Fibroblast of villous mesenchyme (primary cell): ENCODE results near the gene PMM1. TPM values are rescaled to one million over a fixed set of nuclear protein-coding genes. Genes with fewer than 3 reads are reported as not detected.

Source experiments
- DNase-seq: peaks from one replicate; pipeline ENCODE4 v3.0.0-alpha.2; 2010; ENCODE audit warnings: low read depth
- H3K4me3 ChIP-seq: 2 replicates; pipeline ENCODE4 v1.5.1; 2011; ENCODE audit warnings: low read depth, mild to moderate bottlenecking, low read length
- total RNA-seq: library from RNA; depleted of rRNA; stranded (reverse); fragments of >200 nt; gene quantifications from 2 replicates; pipeline ENCODE4 v1.2.3, GENCODE V29; 2012
- TF ChIP-seq, protein P1 (sequence below): IDR thresholded peaks from 2 replicates; pipeline ENCODE4 v1.5.1; 2012; ENCODE audit warnings: low read depth, mild to moderate bottlenecking, low read length; ENCODE audit not compliant: insufficient read depth

PMM1 gene
- total RNA-seq, 1 donor: 13.8 TPM

DNA sequence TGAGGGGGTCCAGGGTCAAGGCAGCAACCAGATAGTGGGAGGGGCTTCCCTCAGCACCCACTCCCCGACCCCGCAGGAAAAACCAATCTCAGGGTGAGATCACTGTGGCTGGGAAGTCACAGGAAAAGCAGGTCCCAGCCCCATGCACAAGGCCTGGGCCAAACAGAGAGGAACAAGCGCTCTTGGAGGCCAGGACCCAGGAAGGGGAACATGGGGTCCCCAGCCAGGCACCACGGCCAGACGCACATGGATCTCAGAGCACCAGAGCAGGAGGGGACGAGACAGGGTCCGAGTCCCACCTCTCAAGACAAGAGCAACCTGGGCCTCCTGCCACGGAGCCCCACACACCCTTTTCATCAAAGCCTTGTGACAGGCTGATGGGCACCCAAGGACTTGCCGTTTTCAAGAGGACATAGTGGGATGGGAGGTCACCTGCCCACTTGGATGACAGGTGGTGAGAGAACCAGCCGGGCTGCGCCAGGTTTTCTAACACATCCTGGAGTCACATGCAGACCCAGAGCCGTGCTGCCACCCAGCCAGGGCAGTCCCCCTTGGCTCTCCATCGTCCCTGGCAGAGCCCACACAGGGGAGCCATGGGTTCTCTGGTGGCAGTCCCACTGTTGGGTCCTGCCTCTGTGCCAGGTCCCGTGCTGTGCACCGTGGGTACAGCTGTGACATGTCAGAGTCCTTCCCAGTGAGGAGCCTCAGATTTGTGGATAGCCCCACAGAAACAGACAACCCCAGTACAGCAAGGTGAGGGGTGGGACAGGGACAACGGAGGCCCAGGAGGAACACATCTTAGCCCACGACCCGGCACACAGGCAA is 58.5 kb downstream of the PMM1 start:
- DNase-seq: no peak
- TF ChIP-seq, protein P1, sequence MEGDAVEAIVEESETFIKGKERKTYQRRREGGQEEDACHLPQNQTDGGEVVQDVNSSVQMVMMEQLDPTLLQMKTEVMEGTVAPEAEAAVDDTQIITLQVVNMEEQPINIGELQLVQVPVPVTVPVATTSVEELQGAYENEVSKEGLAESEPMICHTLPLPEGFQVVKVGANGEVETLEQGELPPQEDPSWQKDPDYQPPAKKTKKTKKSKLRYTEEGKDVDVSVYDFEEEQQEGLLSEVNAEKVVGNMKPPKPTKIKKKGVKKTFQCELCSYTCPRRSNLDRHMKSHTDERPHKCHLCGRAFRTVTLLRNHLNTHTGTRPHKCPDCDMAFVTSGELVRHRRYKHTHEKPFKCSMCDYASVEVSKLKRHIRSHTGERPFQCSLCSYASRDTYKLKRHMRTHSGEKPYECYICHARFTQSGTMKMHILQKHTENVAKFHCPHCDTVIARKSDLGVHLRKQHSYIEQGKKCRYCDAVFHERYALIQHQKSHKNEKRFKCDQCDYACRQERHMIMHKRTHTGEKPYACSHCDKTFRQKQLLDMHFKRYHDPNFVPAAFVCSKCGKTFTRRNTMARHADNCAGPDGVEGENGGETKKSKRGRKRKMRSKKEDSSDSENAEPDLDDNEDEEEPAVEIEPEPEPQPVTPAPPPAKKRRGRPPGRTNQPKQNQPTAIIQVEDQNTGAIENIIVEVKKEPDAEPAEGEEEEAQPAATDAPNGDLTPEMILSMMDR: no peak
- no peak overlapping the region for H3K4me3 ChIP-seq

DNA sequence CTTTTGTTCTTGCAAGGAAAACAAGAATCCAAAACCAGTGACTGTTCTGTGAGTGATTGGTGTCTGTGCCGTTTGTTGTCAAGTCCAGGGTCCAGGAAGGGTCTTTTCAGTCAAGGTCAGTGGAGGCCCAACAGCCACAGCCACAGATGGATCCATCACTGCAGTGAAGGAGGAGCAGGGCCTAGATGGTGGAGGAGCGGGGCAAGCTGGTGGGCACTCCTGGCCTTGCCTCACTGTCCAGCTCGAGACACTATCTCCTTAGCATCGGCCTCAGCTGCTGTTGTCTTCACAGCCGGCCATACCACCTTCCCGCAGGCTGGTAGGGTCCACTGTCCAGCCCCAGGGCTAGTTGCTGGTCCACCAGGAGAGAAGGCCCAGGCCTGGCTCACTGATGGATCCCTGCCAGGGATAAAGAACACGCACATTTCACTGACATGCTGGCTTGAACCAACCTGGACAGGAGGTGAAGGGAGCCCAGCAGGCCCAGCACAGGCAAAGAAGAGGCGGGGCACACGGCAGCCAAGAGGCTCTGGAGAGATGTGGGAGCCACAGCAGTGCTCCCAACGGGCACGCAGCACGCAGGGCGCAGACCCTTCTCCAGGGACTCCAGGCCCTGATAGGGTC is 60.6 kb downstream of the PMM1 start:
- H3K4me3 ChIP-seq: no peak overlapping the region
- TF ChIP-seq, protein P1: no peak
- no peak for DNase-seq

DNA sequence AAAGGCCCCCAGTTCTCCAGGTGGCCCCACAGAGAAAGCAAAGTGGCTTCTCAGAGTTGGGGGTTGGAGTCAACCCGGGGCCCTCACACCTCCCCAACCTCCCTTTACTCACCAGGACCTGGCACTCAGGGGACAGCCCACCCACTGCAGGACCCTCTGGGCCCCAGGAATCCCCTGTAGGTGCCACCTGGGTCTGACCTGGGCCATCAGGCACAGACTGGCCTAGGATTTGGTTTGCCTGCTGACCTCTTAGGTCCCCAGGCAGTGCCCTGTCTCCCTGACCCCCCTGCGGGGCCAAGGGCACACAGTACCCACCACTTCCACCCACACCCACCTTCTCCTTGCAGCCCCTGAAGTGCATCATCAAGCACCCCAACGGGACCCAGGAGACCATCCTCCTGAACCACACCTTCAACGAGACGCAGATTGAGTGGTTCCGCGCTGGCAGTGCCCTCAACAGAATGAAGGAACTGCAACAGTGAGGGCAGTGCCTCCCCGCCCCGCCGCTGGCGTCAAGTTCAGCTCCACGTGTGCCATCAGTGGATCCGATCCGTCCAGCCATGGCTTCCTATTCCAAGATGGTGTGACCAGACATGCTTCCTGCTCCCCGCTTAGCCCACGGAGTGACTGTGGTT is 61.4 kb downstream of the PMM1 start:
- no peak for DNase-seq

More for the DNA sequence above, 61.4 kb downstream of the PMM1 start:
- H3K4me3 ChIP-seq: no peak overlapping the region
- TF ChIP-seq, protein P1: no peak

Other genes with a start within 250 kb of the PMM1 start
- gene TEF, start 207.9 kb downstream of the PMM1 start, total RNA-seq: 7.7 and 8.6 TPM in 2 replicates
- 23.2 and 35.4 TPM in 2 replicates for gene TOB2, start 143.0 kb downstream of the PMM1 start, total RNA-seq
- 38.0 and 51.0 TPM in 2 replicates for gene PHF5A, start 121.1 kb downstream of the PMM1 start, total RNA-seq
- gene ACO2, start 120.7 kb downstream of the PMM1 start, total RNA-seq: 50.6 and 69.1 TPM in 2 replicates
- gene POLR3H, start 45.4 kb downstream of the PMM1 start, total RNA-seq: 24.8 and 28.1 TPM in 2 replicates
- gene CSDC2, start 28.8 kb downstream of the PMM1 start, total RNA-seq: 1.9 and 2.2 TPM in 2 replicates
- gene DESI1, start 31.2 kb upstream of the PMM1 start, total RNA-seq: 23.5 and 27.6 TPM in 2 replicates
- gene XRCC6, start 31.5 kb upstream of the PMM1 start, total RNA-seq: 302 and 350 TPM in 2 replicates
- gene SNU13, start 99.0 kb upstream of the PMM1 start, total RNA-seq: 65.4 and 73.8 TPM in 2 replicates
- gene MEI1, start 109.7 kb upstream of the PMM1 start, total RNA-seq: 1.3 and 2.2 TPM in 2 replicates
- gene CCDC134, start 210.8 kb upstream of the PMM1 start, total RNA-seq: 11.3 and 16.0 TPM in 2 replicates
- 83.3 and 104 TPM in 2 replicates for gene SREBF2, start 243.3 kb upstream of the PMM1 start, total RNA-seq